H1 (cell line): ENCODE data around the gene CDC45. TPM values are rescaled to one million over a fixed set of nuclear protein-coding genes. Genes with fewer than 3 reads are reported as not detected.

Experiments used
- CTCF ChIA-PET: fragments of 300-600 bp; sonication (Branson Sonifier 250); formaldehyde crosslinking; loops from one replicate; lab custom pipeline; 2021; ENCODE audit not compliant: partially characterized antibody; lab: Charles Lee
- POLR2A ChIA-PET: fragments of 300-600 bp; sonication (Branson Sonifier 250); formaldehyde crosslinking; loops from one replicate; lab custom pipeline; 2021; ENCODE audit warnings: inconsistent platforms; ENCODE audit not compliant: partially characterized antibody; lab: Charles Lee
- DNase-seq, 2 experiments: peaks; one replicate each; pipeline versions ENCODE4 v3.0.0 to v3.0.0-alpha.2; 2010 to 2022; ENCODE audit warnings: low spot score in 2 of 2, low read depth in 1 of 2, mixed read lengths in 1 of 2
- FAIRE-seq: peaks from 2 replicates; lab custom pipeline; 2011; peaks lifted over from hg19 to GRCh38; lab: Jason Lieb, UNC
- H2AFZ ChIP-seq: 2 replicates; pipeline ENCODE4 v1.8.1; 2012; ENCODE audit warnings: low read length, inconsistent platforms
- H2AK5ac ChIP-seq: 2 replicates; pipeline ENCODE4 v1.6.1; 2013; ENCODE audit warnings: low read depth, low read length
- H2BK120ac ChIP-seq: replicated peaks from 2 replicates; pipeline ENCODE3; 2013; ENCODE audit warnings: low read depth, low read length, inconsistent platforms
- H2BK12ac ChIP-seq: 2 replicates; pipeline ENCODE4 v1.6.1; 2013; ENCODE audit warnings: low read depth, low read length
- H2BK15ac ChIP-seq: 2 replicates; pipeline ENCODE4 v1.6.1; 2013; ENCODE audit warnings: low read length
- H2BK20ac ChIP-seq: 2 replicates; pipeline ENCODE4 v1.6.1; 2013; ENCODE audit warnings: low read length
- H2BK5ac ChIP-seq: 2 replicates; pipeline ENCODE4 v1.6.1; 2013; ENCODE audit warnings: low read depth, low read length
- H3K14ac ChIP-seq: 2 replicates; pipeline ENCODE4 v1.6.1; 2013; ENCODE audit warnings: inconsistent platforms; ENCODE audit not compliant: insufficient read length
- H3K18ac ChIP-seq: 2 replicates; pipeline ENCODE4 v1.6.1; 2013; ENCODE audit warnings: low read length; ENCODE audit errors: extremely low read depth
- H3K23ac ChIP-seq: 2 replicates; pipeline ENCODE4 v1.6.1; 2013; ENCODE audit warnings: inconsistent platforms; ENCODE audit not compliant: insufficient read length
- H3K23me2 ChIP-seq: 2 replicates; pipeline ENCODE4 v1.6.1; 2013; ENCODE audit warnings: low read depth, low read length
- H3K27ac ChIP-seq: 2 replicates; pipeline ENCODE4 v1.6.1; 2011; ENCODE audit warnings: low read depth, low read length, inconsistent platforms
- H3K27me3 ChIP-seq, 4 experiments: replicated peaks in 1 of 4; 1 replicate in 1 of 4; 2 replicates in 3 of 4; pipeline versions ENCODE4 v1.6.1 to v1.8.1; 2011 to 2013; ENCODE audit warnings: low read length in 3 of 4, mild to moderate bottlenecking in 3 of 4, inconsistent platforms in 2 of 4, mixed read lengths in 2 of 4, moderate library complexity in 1 of 4; ENCODE audit not compliant: control insufficient read depth in 3 of 4, insufficient read depth in 3 of 4; ENCODE audit errors: extremely low read depth in 1 of 4
- H3K36me3 ChIP-seq, 4 experiments: 2 replicates each; pipeline versions ENCODE4 v1.6.1 to v1.8.1; 2011 to 2013; ENCODE audit warnings: mild to moderate bottlenecking in 4 of 4, low read length in 3 of 4, moderate library complexity in 2 of 4, control low read depth in 1 of 4, inconsistent platforms in 1 of 4; ENCODE audit not compliant: insufficient read depth in 4 of 4, control insufficient read depth in 2 of 4
- H3K4ac ChIP-seq: replicated peaks from 2 replicates; pipeline ENCODE3; 2013; ENCODE audit warnings: low read length, low read depth, mixed read lengths, inconsistent platforms; ENCODE audit not compliant: insufficient read length
- H3K4me1 ChIP-seq, 4 experiments: replicated peaks in 1 of 4; 1 replicate in 1 of 4; 2 replicates in 3 of 4; pipeline versions ENCODE4 v1.6.1 to v1.8.1; 2011 to 2013; ENCODE audit warnings: low read length in 3 of 4, inconsistent platforms in 2 of 4, mixed read lengths in 1 of 4; ENCODE audit not compliant: insufficient read depth in 4 of 4, control insufficient read depth in 3 of 4
- H3K4me2 ChIP-seq, 2 experiments: 2 replicates each; pipeline versions ENCODE4 v1.6.1 to v1.8.1; 2011 to 2013; ENCODE audit warnings: low read depth in 2 of 2, low read length in 2 of 2, control low read depth in 1 of 2, inconsistent platforms in 1 of 2, mild to moderate bottlenecking in 1 of 2; ENCODE audit not compliant: insufficient read depth in 1 of 2
- H3K4me3 ChIP-seq, 4 experiments: fragments of 200-600, 300-600 bp in 1 of 4; sonication (generic), shearing (Covaris generic), sonication (Bioruptor Twin) in 1 of 4; 2 replicates each; pipeline versions ENCODE4 v1.5.1 to v1.8.1; 2011 to 2016; ENCODE audit warnings: low read length in 4 of 4, low read depth in 3 of 4, control low read depth in 2 of 4, inconsistent platforms in 2 of 4, mild to moderate bottlenecking in 2 of 4, mixed read lengths in 1 of 4, moderate library complexity in 1 of 4; ENCODE audit not compliant: insufficient read depth in 2 of 4; ENCODE audit errors: extremely low read depth in 1 of 4
- H3K56ac ChIP-seq: replicated peaks from 2 replicates; pipeline ENCODE3; 2013; ENCODE audit warnings: low read depth, mild to moderate bottlenecking, mixed read lengths, low read length, inconsistent platforms; ENCODE audit not compliant: insufficient read length
- H3K79me1 ChIP-seq: 2 replicates; pipeline ENCODE4 v1.6.1; 2013; ENCODE audit warnings: low read depth, low read length, control low read depth
- H3K79me2 ChIP-seq, 2 experiments: 2 replicates each; pipeline versions ENCODE4 v1.6.1 to v1.8.1; 2012 to 2013; ENCODE audit warnings: low read length in 2 of 2, mild to moderate bottlenecking in 2 of 2, inconsistent platforms in 1 of 2; ENCODE audit not compliant: insufficient read depth in 2 of 2, control insufficient read depth in 1 of 2
- H3K9ac ChIP-seq, 4 experiments: replicated peaks in 1 of 4; 1 replicate in 1 of 4; 2 replicates in 3 of 4; pipeline versions ENCODE4 v1.6.1 to v1.8.1; 2011 to 2013; ENCODE audit warnings: low read depth in 3 of 4, low read length in 3 of 4, control low read depth in 2 of 4, mild to moderate bottlenecking in 2 of 4, moderate library complexity in 2 of 4, inconsistent platforms in 1 of 4; ENCODE audit errors: extremely low read depth in 1 of 4
- H3K9me3 ChIP-seq, 2 experiments: 2 replicates each; pipeline versions ENCODE4 v1.6.1 to v1.8.1; 2012 to 2013; ENCODE audit warnings: mild to moderate bottlenecking in 2 of 2, moderate library complexity in 2 of 2, control low read depth in 1 of 2, inconsistent platforms in 1 of 2, low read depth in 1 of 2, low read length in 1 of 2, mixed read lengths in 1 of 2; ENCODE audit not compliant: insufficient read depth in 2 of 2
- H4K20me1 ChIP-seq, 2 experiments: replicated peaks in 1 of 2; 2 replicates each; pipeline versions ENCODE3 to v1.8.1; 2011 to 2013; ENCODE audit warnings: inconsistent platforms in 2 of 2, low read length in 2 of 2, mild to moderate bottlenecking in 1 of 2; ENCODE audit not compliant: insufficient read depth in 2 of 2, control insufficient read depth in 1 of 2
- H4K5ac ChIP-seq: 2 replicates; pipeline ENCODE4 v1.6.1; 2013; ENCODE audit warnings: low read length, low read depth, mixed read lengths, inconsistent platforms; ENCODE audit not compliant: insufficient read length
- H4K8ac ChIP-seq: 2 replicates; pipeline ENCODE4 v1.8.0; 2013; ENCODE audit warnings: mild to moderate bottlenecking, moderate library complexity, low read length, inconsistent platforms; ENCODE audit not compliant: insufficient read depth; ENCODE audit errors: extremely low read depth
- H4K91ac ChIP-seq: replicated peaks from 2 replicates; pipeline ENCODE3; 2013; ENCODE audit warnings: low read length, mixed read lengths, inconsistent platforms; ENCODE audit not compliant: insufficient read length
- E2F6 ChIP-seq: IDR thresholded peaks from 2 replicates; pipeline ENCODE4 v1.6.1; 2012; ENCODE audit warnings: inconsistent platforms
- GABPA ChIP-seq: IDR thresholded peaks from 2 replicates; pipeline ENCODE4 v1.6.1; 2011; ENCODE audit warnings: mild to moderate bottlenecking, low read length, moderate library complexity, borderline replicate concordance; ENCODE audit not compliant: insufficient read depth
- HDAC6 ChIP-seq: IDR thresholded peaks from one replicate; pipeline ENCODE4 v1.7.1; 2012; ENCODE audit warnings: low read depth, mild to moderate bottlenecking, inconsistent platforms, low read length, moderate library complexity
- KDM1A ChIP-seq: fragments of 200-600, 300-600 bp; sonication (generic); IDR thresholded peaks from 2 replicates; pipeline ENCODE4 v1.7.1; 2016; ENCODE audit warnings: mild to moderate bottlenecking, low read length, borderline replicate concordance
- KDM4A ChIP-seq: IDR thresholded peaks from one replicate; pipeline ENCODE4 v1.7.1; 2012; ENCODE audit warnings: low read depth, mild to moderate bottlenecking, moderate library complexity, low read length, inconsistent platforms; ENCODE audit not compliant: severe bottlenecking
- WGBS, 2 experiments: shearing (Covaris generic) in 1 of 2; methylation state at CpG; one replicate each; pipeline versions ENCODE4 v1.1.6 to v1.1.7; 2013 to 2015; ENCODE audit warnings: low lambda C conversion rate in 2 of 2, mixed read lengths in 2 of 2, inconsistent platforms in 1 of 2, low coverage in 1 of 2, missing lambda C conversion rate in 1 of 2; ENCODE audit not compliant: insufficient replicate concordance in 2 of 2, insufficient coverage in 1 of 2, insufficient read length in 1 of 2; ENCODE audit errors: extremely low coverage in 1 of 2, missing lambda C conversion rate in 1 of 2; 5-methylcytosine and 5-hydroxymethylcytosine counted together
- polyA plus RNA-seq, 7 experiments: library from polyadenylated mRNA; depleted of rRNA in 3 of 7; stranded (reverse) in 5 of 7; unstranded in 2 of 7; fragments of >200 nt in 5 of 7; fragments of 200-250 nt in 2 of 7; gene quantifications; 1 replicate in 5 of 7; 2 replicates in 1 of 7; 4 replicates in 1 of 7; pipeline versions ENCODE4 v1.2.1 to v1.2.3, GENCODE V29; 2011 to 2013; ENCODE audit warnings: missing spikeins in 2 of 7, mixed read lengths in 2 of 7
- total RNA-seq: library from RNA; stranded (reverse); fragmentation: NEBNext Ultra II Directional; extraction: Animal tissue kit (Norgen Biotek cat#: 25700); gene quantifications from 2 replicates; pipeline ENCODE4 v1.2.1, GENCODE V29; 2021

CDC45 gene
- total and polyA plus RNA-seq, 2 of the 8 experiments (the other 6 are each of a cell fraction or from before 2014, with no cell fraction given), result 31.9 to 37.7 TPM

- ChIA-PET CTCF (interaction anchor here (0.5 kb wide), 1 partner anchor 121 kb away, joined by 4 read pairs; no protein-coding TSS in a partner anchor), POLR2A (no interaction called here)
- no peak overlapping the region for H3K27ac ChIP-seq
- no peak for TF ChIP-seq HDAC6
- TF ChIP-seq KDM1A, result no peak
- no peak for TF ChIP-seq E2F6
- no peak for TF ChIP-seq KDM4A
- no peak for TF ChIP-seq GABPA
Measured at GRCh38 chr22:19547620-19548019, 67.9 kb downstream of the CDC45 start.

More at GRCh38 chr22:19547620-19548019, 67.9 kb downstream of the CDC45 start:
- FAIRE-seq (no peak), DNase-seq (no peak)
- Histone ChIP-seq H2BK12ac (no peak overlapping the region), H3K36me3 (no peaks in the 10 kb centered on the region), H2BK15ac (no peak overlapping the region), H2BK5ac (no peak overlapping the region), H4K20me1 (no peaks in the 10 kb centered on the region), H3K27me3 (no peaks in the 10 kb centered on the region; a peak in 1 of 7 replicates), H3K79me1 (no peaks in the 10 kb centered on the region), H3K4me3 (no peak overlapping the region), H4K91ac (no peak overlapping the region), H3K18ac (no peak overlapping the region), H2AFZ (no peak overlapping the region), H2AK5ac (no peak overlapping the region), H3K23me2 (no peaks in the 10 kb centered on the region), H3K14ac (no peak overlapping the region), H3K4ac (no peak overlapping the region), H2BK120ac (no peak overlapping the region), H3K79me2 (no peaks in the 10 kb centered on the region), H3K9me3 (no peaks in the 10 kb centered on the region), H2BK20ac (no peak overlapping the region), H3K4me1 (peaks cover 0 to 5% (median 2%) of the 10 kb centered on the region in 4 experiments; a peak in 4 of 7 replicates), H4K5ac (no peak overlapping the region), H4K8ac (no peak overlapping the region), H3K4me2 (no peak overlapping the region), H3K23ac (no peak overlapping the region), H3K9ac (no peak overlapping the region), H3K56ac (no peak overlapping the region)
- WGBS, 2 experiments, result 74% methylated on average over 6 of the region's 8 CpGs; no CpG with 5 or more reads in 1 of the 2 experiments
